Karpas-422 (cell line): Measurements from ENCODE around the gene SPON1. TPM values are rescaled to one million over a fixed set of nuclear protein-coding genes. Genes with fewer than 3 reads are reported as not detected.
A peak's percentile ranks its signal among the peaks of the same experiment; 100 is the strongest.

Experiments used
- DNase-seq: peaks from one replicate; pipeline ENCODE4 v3.0.0-alpha.2; 2015
- H2AFZ ChIP-seq: fragments of 200-600 bp; sonication (generic); 2 replicates; pipeline ENCODE4 v1.6.1; 2014; ENCODE audit warnings: antibody characterized with exemption, low read length, mixed read lengths
- H3K27ac ChIP-seq: fragments of 200-600 bp; sonication (generic); 2 replicates; pipeline ENCODE4 v1.5.1; 2014; ENCODE audit warnings: mild to moderate bottlenecking, low read length, moderate library complexity
- H3K27me3 ChIP-seq: fragments of 200-600 bp; sonication (generic); 2 replicates; pipeline ENCODE4 v1.6.1; 2014; ENCODE audit warnings: low read length, mixed read lengths
- H3K36me3 ChIP-seq: fragments of 200-600 bp; sonication (generic); 2 replicates; pipeline ENCODE4 v1.6.1; 2014; ENCODE audit warnings: low read length, mixed read lengths; ENCODE audit not compliant: insufficient read depth
- H3K4me1 ChIP-seq: fragments of 200-600 bp; sonication (generic); 2 replicates; pipeline ENCODE4 v1.6.1; 2014; ENCODE audit warnings: mild to moderate bottlenecking, low read length, mixed read lengths
- H3K4me2 ChIP-seq: fragments of 200-600 bp; sonication (generic); 2 replicates; pipeline ENCODE4 v1.6.1; 2014; ENCODE audit warnings: low read length, low read depth, mild to moderate bottlenecking; ENCODE audit not compliant: poor library complexity, severe bottlenecking
- H3K4me3 ChIP-seq: fragments of 200-600 bp; sonication (generic); 2 replicates; pipeline ENCODE4 v1.5.1; 2014; ENCODE audit warnings: mild to moderate bottlenecking, antibody characterized with exemption, low read length, mixed read lengths
- H3K79me2 ChIP-seq: fragments of 200-600 bp; sonication (generic); 2 replicates; pipeline ENCODE4 v1.6.1; 2014; ENCODE audit warnings: mild to moderate bottlenecking, low read length, mixed read lengths
- H3K9ac ChIP-seq: fragments of 200-600 bp; sonication (generic); 2 replicates; pipeline ENCODE4 v1.6.0; 2014; ENCODE audit warnings: low read length
- H3K9me2 ChIP-seq: fragments of 200-600 bp; sonication (generic), shearing (Covaris generic); replicated peaks from 2 replicates; pipeline ENCODE4 v1.6.0; 2014; ENCODE audit warnings: mild to moderate bottlenecking, low read length, moderate library complexity; ENCODE audit not compliant: insufficient read depth
- H3K9me3 ChIP-seq: fragments of 300-700, 200-600 bp; sonication (generic); 2 replicates; pipeline ENCODE4 v1.6.1; 2014; ENCODE audit warnings: low read length, mixed read lengths
- H4K20me1 ChIP-seq: fragments of 200-600 bp; sonication (generic); 2 replicates; pipeline ENCODE4 v1.6.1; 2014; ENCODE audit warnings: mild to moderate bottlenecking, antibody characterized with exemption, low read length, low read depth; ENCODE audit not compliant: insufficient read depth
- total RNA-seq: library from RNA; depleted of rRNA; stranded (reverse); fragments of >200 nt; shearing (Covaris generic); gene quantifications from 2 replicates; pipeline ENCODE4 v1.2.3, GENCODE V29; 2014; ENCODE audit warnings: low replicate concordance

Gene SPON1
- total RNA-seq, 1 experiment from 2014 or later: not detected

DNA sequence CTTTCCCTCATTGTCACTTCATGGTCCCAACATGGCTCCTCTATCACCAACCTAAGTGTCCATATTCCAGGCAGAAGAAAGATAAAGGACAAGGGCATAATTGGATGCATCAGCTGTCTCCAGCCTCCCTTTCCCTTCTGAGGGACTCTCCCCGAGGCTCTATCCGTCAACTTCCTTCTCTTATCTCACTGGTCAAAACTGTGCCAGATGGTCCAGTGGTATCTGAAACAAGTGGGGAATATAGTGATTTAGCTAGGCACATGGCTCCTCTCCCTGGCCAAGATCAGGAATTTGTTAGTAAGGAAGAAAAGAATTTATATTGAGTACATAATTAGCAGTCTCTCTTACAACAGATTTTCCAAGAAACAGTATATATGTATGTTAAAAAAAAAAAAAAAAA, 12.6 kb upstream of the SPON1 start:
- Histone ChIP-seq H3K4me2 (no peak overlapping the region), H3K79me2 (no peaks in the 10 kb centered on the region), H2AFZ (no peak overlapping the region), H3K27ac (no peak overlapping the region), H3K4me3 (no peak overlapping the region), H3K9me2 (no peaks in the 10 kb centered on the region), H3K36me3 (no peaks in the 10 kb centered on the region), H3K9ac (no peak overlapping the region), H3K27me3 (no peaks in the 10 kb centered on the region), H3K4me1 (no peaks in the 10 kb centered on the region), H3K9me3 (no peaks in the 10 kb centered on the region), H4K20me1 (no peaks in the 10 kb centered on the region)
- no peak for DNase-seq

GRCh38 chr11:13952221-13952620, 10.3 kb upstream of the SPON1 start:
- DNase-seq: no peak
- Histone ChIP-seq H3K9me3 (no peaks in the 10 kb centered on the region), H2AFZ (no peak overlapping the region), H3K4me2 (no peak overlapping the region), H3K27ac (no peak overlapping the region), H3K4me1 (no peaks in the 10 kb centered on the region), H3K4me3 (no peak overlapping the region), H3K27me3 (no peaks in the 10 kb centered on the region), H3K9me2 (no peaks in the 10 kb centered on the region), H3K9ac (no peak overlapping the region), H3K36me3 (no peaks in the 10 kb centered on the region), H3K79me2 (no peaks in the 10 kb centered on the region), H4K20me1 (no peaks in the 10 kb centered on the region)

- H3K79me2 ChIP-seq: no peaks in the 10 kb centered on the region
- H3K4me3 ChIP-seq: no peak overlapping the region
- H3K27ac ChIP-seq: no peak overlapping the region
- no peak overlapping the region for H3K9ac ChIP-seq
- no peaks in the 10 kb centered on the region for H4K20me1 ChIP-seq
- H3K9me2 ChIP-seq: no peaks in the 10 kb centered on the region
- no peaks in the 10 kb centered on the region for H3K4me1 ChIP-seq
- no peaks in the 10 kb centered on the region for H3K36me3 ChIP-seq
- DNase-seq: no peak
- H3K9me3 ChIP-seq: no peaks in the 10 kb centered on the region
- no peak overlapping the region for H2AFZ ChIP-seq
- H3K27me3 ChIP-seq: no peaks in the 10 kb centered on the region
- H3K4me2 ChIP-seq: no peak overlapping the region
Observed at GRCh38 chr11:13952668-13953067, 9.9 kb upstream of the SPON1 start.

- H3K36me3 ChIP-seq: no peaks in the 10 kb centered on the region
- H2AFZ ChIP-seq: no peak overlapping the region
- no peaks in the 10 kb centered on the region for H3K79me2 ChIP-seq
- H3K9ac ChIP-seq: no peak overlapping the region
- DNase-seq: no peak
- no peak overlapping the region for H3K4me3 ChIP-seq
- no peaks in the 10 kb centered on the region for H3K9me2 ChIP-seq
- no peaks in the 10 kb centered on the region for H3K27me3 ChIP-seq
- H3K27ac ChIP-seq: no peak overlapping the region
- no peaks in the 10 kb centered on the region for H3K4me1 ChIP-seq
- no peak overlapping the region for H3K4me2 ChIP-seq
- H3K9me3 ChIP-seq: no peaks in the 10 kb centered on the region
- H4K20me1 ChIP-seq: no peaks in the 10 kb centered on the region
Observed at GRCh38 chr11:13954591-13954990, 7.9 kb upstream of the SPON1 start.

DNA sequence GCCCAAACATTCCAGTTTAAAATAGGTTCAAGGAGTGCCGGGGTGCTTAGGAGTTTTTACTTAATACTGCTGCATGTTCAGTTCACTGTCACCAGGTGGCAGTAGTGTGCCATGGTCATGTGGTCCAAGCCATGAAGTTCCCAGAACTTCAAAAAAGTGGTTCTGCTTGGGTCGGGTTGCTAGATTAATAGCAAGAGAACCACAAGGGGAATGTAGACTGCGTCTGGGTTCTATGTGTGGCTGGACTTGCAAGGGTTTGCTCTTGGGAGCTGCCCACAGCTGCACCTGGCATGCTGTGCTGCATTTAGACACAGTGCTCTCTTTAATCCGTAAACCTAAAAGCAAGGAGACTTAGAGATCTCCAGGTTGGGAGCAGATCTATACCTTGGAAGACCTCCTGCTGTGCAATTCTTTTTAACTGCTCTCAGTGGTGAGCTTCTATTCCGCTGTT, 6.5 kb upstream of the SPON1 start:
- H3K9ac ChIP-seq: no peak overlapping the region
- no peaks in the 10 kb centered on the region for H3K9me3 ChIP-seq
- H3K4me2 ChIP-seq: no peak overlapping the region
- H2AFZ ChIP-seq: no peak overlapping the region
- no peaks in the 10 kb centered on the region for H3K4me1 ChIP-seq
- no peaks in the 10 kb centered on the region for H3K27me3 ChIP-seq
- no peaks in the 10 kb centered on the region for H3K9me2 ChIP-seq
- H3K36me3 ChIP-seq: no peaks in the 10 kb centered on the region
- H4K20me1 ChIP-seq: no peaks in the 10 kb centered on the region
- no peaks in the 10 kb centered on the region for H3K79me2 ChIP-seq
- H3K4me3 ChIP-seq: no peak overlapping the region
- no peak overlapping the region for H3K27ac ChIP-seq
- peak; percentile 75 for DNase-seq

DNA sequence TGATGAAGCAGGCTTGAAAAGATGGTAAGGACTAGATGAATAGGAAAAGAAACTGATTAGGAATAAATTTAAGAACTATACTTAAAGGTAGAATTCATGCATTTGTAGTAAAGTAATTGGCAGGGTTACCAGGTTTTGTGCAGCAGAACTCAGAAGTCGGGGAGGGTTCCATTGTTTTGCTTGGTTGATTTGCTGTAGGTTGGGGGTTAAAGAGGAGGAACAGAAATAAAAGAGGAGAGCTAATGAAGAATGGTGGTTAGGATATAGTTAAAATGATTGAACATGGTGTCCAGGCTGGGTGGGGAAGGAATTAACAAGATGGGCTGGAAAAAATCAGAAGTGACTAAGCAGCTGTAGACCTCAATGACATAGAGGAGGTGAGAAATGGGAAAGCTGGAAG, 5.5 kb upstream of the SPON1 start:
- DNase-seq: no peak
- Histone ChIP-seq H2AFZ (no peak overlapping the region), H3K27ac (no peak overlapping the region), H3K79me2 (no peaks in the 10 kb centered on the region), H3K4me1 (no peaks in the 10 kb centered on the region), H4K20me1 (no peaks in the 10 kb centered on the region), H3K9me2 (no peaks in the 10 kb centered on the region), H3K9ac (no peak overlapping the region), H3K4me3 (no peak overlapping the region), H3K27me3 (no peaks in the 10 kb centered on the region), H3K4me2 (no peak overlapping the region), H3K36me3 (no peaks in the 10 kb centered on the region), H3K9me3 (no peaks in the 10 kb centered on the region)

GRCh38 chr11:13958641-13959400, 3.7 kb upstream of the SPON1 start:
- DNase-seq: no peak
- no peak overlapping the region for H3K27ac ChIP-seq
- H3K4me3 ChIP-seq: no peak overlapping the region
- H3K4me1 ChIP-seq: no peaks in the 10 kb centered on the region
- H3K79me2 ChIP-seq: no peaks in the 10 kb centered on the region
- H3K9me2 ChIP-seq: no peaks in the 10 kb centered on the region
- H3K4me2 ChIP-seq: no peak overlapping the region
- no peaks in the 10 kb centered on the region for H3K36me3 ChIP-seq
- H3K27me3 ChIP-seq: no peaks in the 10 kb centered on the region
- no peak overlapping the region for H3K9ac ChIP-seq
- no peaks in the 10 kb centered on the region for H4K20me1 ChIP-seq
- H2AFZ ChIP-seq: no peak overlapping the region
- H3K9me3 ChIP-seq: no peaks in the 10 kb centered on the region

DNA sequence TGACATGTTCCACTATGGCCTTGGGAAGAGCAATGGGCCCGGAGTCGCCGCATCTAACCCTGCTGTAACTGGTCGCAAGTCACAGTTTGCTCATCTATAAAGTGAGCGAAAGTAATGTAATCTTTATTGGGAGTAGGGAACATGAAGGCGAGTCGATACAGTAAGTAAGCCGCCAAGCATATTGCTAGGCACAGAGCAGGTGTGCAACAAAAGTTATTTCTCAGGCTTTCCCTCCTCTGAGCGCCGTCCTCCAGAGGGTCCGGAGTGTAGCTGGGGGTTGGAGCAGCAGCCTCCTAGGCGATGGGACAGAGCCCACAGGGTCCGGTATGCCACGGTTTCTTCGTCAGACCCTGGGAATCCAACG, 343 bp upstream of the SPON1 start:
- Histone ChIP-seq H3K4me3 (no peak overlapping the region), H2AFZ (no peak overlapping the region)

More for the DNA sequence above, 343 bp upstream of the SPON1 start:
- H3K4me1 ChIP-seq: no peaks in the 10 kb centered on the region
- no peaks in the 10 kb centered on the region for H4K20me1 ChIP-seq
- no peak overlapping the region for H3K4me2 ChIP-seq
- no peaks in the 10 kb centered on the region for H3K27me3 ChIP-seq
- H3K9me2 ChIP-seq: no peaks in the 10 kb centered on the region
- H3K27ac ChIP-seq: no peak overlapping the region
- H3K36me3 ChIP-seq: no peaks in the 10 kb centered on the region
- DNase-seq: no peak
- H3K9me3 ChIP-seq: no peaks in the 10 kb centered on the region
- no peak overlapping the region for H3K9ac ChIP-seq
- H3K79me2 ChIP-seq: no peaks in the 10 kb centered on the region
